Measurements from ENCODE around the gene FBXO5. TPM values are rescaled to one million over a fixed set of nuclear protein-coding genes. Genes with fewer than 3 reads are reported as not detected.
"Not testable (repeated sequence)": the region's sequence is repeated elsewhere in the genome, so short reads cannot be mapped to it uniquely, and the experiment has no call there.

The FBXO5 gene
- total RNA-seq, 1 experiment from 2014 or later = 114 TPM

DNA sequence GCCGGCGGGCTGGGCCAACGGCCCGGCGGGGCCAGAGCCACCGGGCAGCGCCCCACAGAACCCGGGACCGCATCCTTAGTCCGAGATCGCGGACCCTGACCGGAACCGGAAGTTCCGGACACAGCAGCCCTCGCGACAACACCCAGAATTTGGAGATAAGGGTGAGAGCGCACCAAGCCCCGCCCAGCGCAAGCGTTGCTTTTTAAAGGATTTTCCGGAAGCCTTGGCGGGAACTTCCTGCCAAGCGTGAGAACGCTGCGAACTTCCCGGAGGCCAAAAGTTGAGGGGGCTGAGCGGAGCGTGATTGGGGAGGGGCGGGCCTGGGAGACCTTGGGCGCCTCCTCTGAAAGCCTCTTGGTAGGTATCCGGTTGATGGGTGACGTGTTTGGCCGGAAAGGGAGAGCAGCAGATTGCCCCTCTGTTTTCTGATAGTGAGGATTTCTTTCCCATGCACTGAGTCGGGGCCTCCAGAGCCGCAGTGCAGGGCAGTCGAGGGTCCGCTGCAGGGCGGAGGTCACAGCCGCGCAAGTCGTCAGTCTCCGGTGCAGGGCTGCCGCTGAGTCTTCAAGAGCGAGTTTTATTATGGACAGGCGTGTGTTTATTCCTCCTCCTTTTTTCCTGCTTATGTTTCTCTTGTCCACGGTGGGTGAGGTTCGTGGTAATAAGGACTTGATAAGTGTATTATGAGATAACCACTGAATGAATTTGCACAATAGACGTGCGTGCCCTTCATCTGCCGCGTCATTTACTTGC, 19.9 kb upstream of the FBXO5 start, which contains the start of gene MTRF1L:
MTRF1L (minus strand) TSS at position 97 of the 753 bp plus-strand sequence; CDS start at position 73, 24 bp downstream.
- no peaks in the 10 kb centered on the region; the same call in 1 of the 2 replicates for H3K4me1 ChIP-seq
- peaks cover 17% of the 10 kb centered on the region for H3K36me3 ChIP-seq
- H3K9me3 ChIP-seq (replicated peaks) = no peaks in the 10 kb centered on the region
- peak; percentile 96 to 98 for DNase-seq
- no peaks in the 10 kb centered on the region for H3K27me3 ChIP-seq
- peak within 1 kb of the TSS; percentile 89 for H3K4me3 ChIP-seq
- peak within 1 kb of the TSS; percentile 85 for H3K27ac ChIP-seq

DNA sequence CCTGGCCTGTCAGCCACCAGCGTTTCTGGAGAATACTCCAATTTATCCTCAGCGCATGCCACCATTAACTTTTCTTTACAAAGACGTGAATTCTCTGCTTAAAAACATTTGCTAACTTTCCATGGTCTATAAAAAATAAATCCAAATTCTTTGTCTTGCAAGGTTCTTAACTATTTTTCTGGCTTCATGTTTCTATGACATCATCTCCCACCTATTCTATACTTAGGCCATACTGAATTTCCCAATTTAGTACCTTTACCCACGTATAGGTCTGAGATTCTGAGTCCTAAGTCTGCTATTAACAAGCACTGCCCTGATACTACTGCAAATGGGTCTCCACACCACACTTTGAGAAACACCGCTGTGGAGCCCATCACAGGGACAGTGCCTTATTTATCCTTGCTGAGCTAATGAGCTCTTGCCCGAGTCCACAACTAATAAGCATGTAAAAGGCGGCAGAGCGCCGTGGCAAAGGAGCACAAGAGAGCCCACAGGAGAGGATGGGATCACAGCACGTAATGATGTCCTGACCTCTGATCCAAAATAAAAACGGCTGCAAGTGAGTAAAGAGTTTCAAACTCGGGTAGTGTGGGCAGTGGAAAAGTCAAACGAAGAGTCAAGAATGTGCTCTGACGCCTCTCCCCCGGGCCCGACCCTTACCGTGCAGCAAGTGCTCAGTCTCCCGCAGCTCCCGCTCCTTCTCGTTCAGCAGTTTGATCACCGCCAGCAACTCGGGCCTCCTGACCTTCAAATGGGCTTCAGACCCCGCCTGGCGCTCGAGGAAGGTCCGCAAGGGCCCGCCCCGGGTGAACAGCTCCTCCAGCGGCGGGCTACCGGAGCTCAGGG, 19.1 kb upstream of the FBXO5 start:
- peak; percentile 8 to 43 for DNase-seq
- H3K4me3 ChIP-seq = peak overlapping the region; percentile 89
- peaks cover 25% of the 10 kb centered on the region for H3K36me3 ChIP-seq
- peak overlapping the region; percentile 85 for H3K27ac ChIP-seq
- no peaks in the 10 kb centered on the region for H3K27me3 ChIP-seq
- H3K9me3 ChIP-seq (replicated peaks) = no peaks in the 10 kb centered on the region
- H3K4me1 ChIP-seq = no peaks in the 10 kb centered on the region; the same call in 1 of the 2 replicates

- H3K27me3 ChIP-seq; H3K4me3 ChIP-seq; H3K9me3 ChIP-seq (replicated peaks); H3K4me1 ChIP-seq; DNase-seq; H3K27ac ChIP-seq: not testable (repeated sequence)
- H3K36me3 ChIP-seq = peaks cover 36% of the 10 kb centered on the region
Measured at GRCh38 chr6:153000790-153001189, 17.9 kb upstream of the FBXO5 start.

GRCh38 chr6:153000243-153000642, 17.4 kb upstream of the FBXO5 start:
- Histone ChIP-seq H3K27me3 (no peaks in the 10 kb centered on the region), H3K9me3 (replicated peaks) (no peaks in the 10 kb centered on the region), H3K36me3 (peaks cover 41% of the 10 kb centered on the region), H3K27ac (no peak overlapping the region), H3K4me3 (no peak overlapping the region), H3K4me1 (no peaks in the 10 kb centered on the region; the same call in 1 of the 2 replicates)
- DNase-seq = no peak

GRCh38 chr6:152999538-152999937, 16.7 kb upstream of the FBXO5 start:
- not testable (repeated sequence) for H3K27ac ChIP-seq; H3K27me3 ChIP-seq; H3K9me3 ChIP-seq (replicated peaks); H3K4me1 ChIP-seq; H3K4me3 ChIP-seq; DNase-seq
- H3K36me3 ChIP-seq = peaks cover 47% of the 10 kb centered on the region

- DNase-seq = no peak
- no peaks in the 10 kb centered on the region for H3K9me3 ChIP-seq (replicated peaks)
- no peak overlapping the region for H3K4me3 ChIP-seq
- peaks cover 85% of the 10 kb centered on the region for H3K36me3 ChIP-seq
- no peaks in the 10 kb centered on the region for H3K4me1 ChIP-seq
- H3K27me3 ChIP-seq = no peaks in the 10 kb centered on the region
- no peak overlapping the region for H3K27ac ChIP-seq
Measured at GRCh38 chr6:152993847-152994246, 11.0 kb upstream of the FBXO5 start.

DNA sequence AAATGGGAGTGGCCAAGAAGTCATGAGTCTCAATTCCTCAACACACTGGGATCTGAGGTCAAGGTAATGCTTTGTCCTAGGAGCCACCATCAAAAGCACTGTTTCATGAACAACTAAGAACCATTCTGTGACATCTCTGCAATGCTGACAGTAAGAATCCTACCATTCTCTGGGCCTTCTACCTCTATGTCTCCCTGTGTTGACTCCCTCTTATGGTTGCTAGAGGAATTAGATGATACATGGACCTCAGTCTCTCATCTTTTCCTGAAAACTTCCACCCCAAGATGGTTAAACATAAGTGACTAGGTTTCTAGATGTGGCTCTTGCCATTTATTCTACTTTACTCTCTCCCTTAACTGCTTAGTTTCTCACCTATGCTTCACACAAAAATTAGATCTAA, 10.6 kb upstream of the FBXO5 start:
- Histone ChIP-seq H3K4me1 (no peaks in the 10 kb centered on the region), H3K27ac (no peak overlapping the region), H3K9me3 (replicated peaks) (no peaks in the 10 kb centered on the region), H3K4me3 (no peak overlapping the region), H3K36me3 (peaks cover 83% of the 10 kb centered on the region), H3K27me3 (no peaks in the 10 kb centered on the region)
- no peak for DNase-seq

GRCh38 chr6:152986978-152987377, 4.1 kb upstream of the FBXO5 start:
- Histone ChIP-seq H3K4me3 (no peak overlapping the region), H3K27ac (no peak overlapping the region), H3K9me3 (replicated peaks) (no peaks in the 10 kb centered on the region), H3K4me1 (no peaks in the 10 kb centered on the region; the same call in none of the 2 replicates), H3K36me3 (peaks cover 40% of the 10 kb centered on the region), H3K27me3 (no peaks in the 10 kb centered on the region)
- DNase-seq = no peak

GRCh38 chr6:152985300-152985699, 2.5 kb upstream of the FBXO5 start:
- Histone ChIP-seq H3K36me3 (peaks cover 40% of the 10 kb centered on the region), H3K4me3 (peak overlapping the region; percentile 92)
- not testable (repeated sequence) for DNase-seq; H3K27ac ChIP-seq; H3K9me3 ChIP-seq (replicated peaks); H3K27me3 ChIP-seq; H3K4me1 ChIP-seq

- Histone ChIP-seq H3K4me1 (peaks cover 4% of the 10 kb centered on the region), H3K36me3 (peaks cover 40% of the 10 kb centered on the region), H3K27me3 (no peaks in the 10 kb centered on the region), H3K4me3 (peak overlapping the region; percentile 92), H3K27ac (peak overlapping the region; percentile 95), H3K9me3 (replicated peaks) (no peaks in the 10 kb centered on the region)
- peak in 1 of 2 experiments; percentile 44 for DNase-seq
Measured at GRCh38 chr6:152984513-152984872, 1.7 kb upstream of the FBXO5 start.

- peaks cover 46% of the 10 kb centered on the region for H3K36me3 ChIP-seq
- peaks cover 7% of the 10 kb centered on the region for H3K4me1 ChIP-seq
- H3K9me3 ChIP-seq (replicated peaks) = no peaks in the 10 kb centered on the region
- H3K4me3 ChIP-seq = peak overlapping the region; percentile 92
- no peaks in the 10 kb centered on the region for H3K27me3 ChIP-seq
- peak; percentile 54 to 64 for DNase-seq
- H3K27ac ChIP-seq = peak overlapping the region; percentile 95
Measured at GRCh38 chr6:152983637-152984512, 1.0 kb upstream of the FBXO5 start.

DNA sequence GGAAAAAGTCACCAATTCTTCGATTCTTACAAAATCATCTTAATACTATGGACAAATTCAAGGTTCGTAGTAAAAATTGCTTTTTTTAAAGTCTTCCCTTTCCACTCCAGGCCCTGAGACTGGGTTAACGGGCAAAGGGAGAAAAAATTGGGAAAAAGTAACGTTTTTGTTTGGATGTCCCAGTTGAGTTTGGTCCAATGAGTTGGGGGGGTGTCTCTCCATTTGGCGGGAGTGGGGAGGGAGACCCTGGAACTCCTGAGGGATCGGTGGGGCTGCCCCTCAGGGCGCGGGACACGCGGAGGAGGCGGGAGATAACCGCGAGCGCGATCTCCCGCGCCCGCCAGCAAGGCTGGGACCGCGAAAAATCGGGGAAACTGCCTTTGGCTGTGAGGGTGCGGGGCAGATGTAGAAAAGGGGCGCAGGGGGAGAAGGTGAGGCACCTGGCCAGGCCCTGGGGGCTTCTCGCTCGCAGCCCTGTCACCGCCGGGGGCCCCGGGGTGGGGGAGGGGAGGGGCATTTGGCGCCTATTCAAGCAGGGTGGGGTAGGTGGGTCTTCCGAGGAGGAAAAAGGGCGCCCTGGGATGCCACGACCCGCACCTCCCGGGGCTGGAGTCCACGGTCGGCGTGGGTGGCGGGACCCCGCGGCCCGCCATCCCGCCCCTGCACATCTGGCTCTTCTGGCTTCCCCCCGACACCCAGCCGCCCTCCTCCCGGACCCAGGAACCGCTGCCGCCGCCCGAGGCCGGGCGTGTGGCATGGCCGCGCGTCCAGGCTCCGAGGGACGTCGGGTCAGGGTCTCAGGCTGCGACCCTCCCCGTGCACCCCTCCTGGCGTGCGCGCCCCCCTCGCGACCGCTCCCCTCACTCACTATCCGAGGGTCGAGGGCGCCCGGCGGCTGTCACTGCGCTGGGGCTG, 595 bp downstream of the FBXO5 start:
- peak; percentile 61 to 64 for DNase-seq
- H3K27ac ChIP-seq = peak overlapping the region; percentile 95
- H3K36me3 ChIP-seq = peaks cover 60% of the 10 kb centered on the region
- H3K27me3 ChIP-seq = no peaks in the 10 kb centered on the region
- peak overlapping the region; percentile 92 for H3K4me3 ChIP-seq
- H3K4me1 ChIP-seq = peaks cover 10% of the 10 kb centered on the region
- H3K9me3 ChIP-seq (replicated peaks) = no peaks in the 10 kb centered on the region

- no peak for DNase-seq
- H3K27me3 ChIP-seq = no peaks in the 10 kb centered on the region
- H3K4me3 ChIP-seq = peak overlapping the region; percentile 92
- H3K9me3 ChIP-seq (replicated peaks) = no peaks in the 10 kb centered on the region
- H3K4me1 ChIP-seq = peaks cover 10% of the 10 kb centered on the region
- peaks cover 60% of the 10 kb centered on the region for H3K36me3 ChIP-seq
- H3K27ac ChIP-seq = peak overlapping the region; percentile 95; the same call in 1 of the 2 replicates
Measured at GRCh38 chr6:152981219-152981618, 1.6 kb downstream of the FBXO5 start.

Data from SJCRH30 (cell line).